Parathyroid adenoma (tissue), 2 donors: ENCODE measurements around the gene ABHD12.

Source experiments
- H2AFZ ChIP-seq: fragments of 300-600 bp; sonication (generic); one replicate; pipeline ENCODE4 v1.7.0; 2017; ENCODE audit warnings: antibody characterized with exemption, mild to moderate bottlenecking
- H3K27ac ChIP-seq: fragments of 300-600 bp; sonication (generic); one replicate; pipeline ENCODE4 v1.7.0; 2017
- H3K27me3 ChIP-seq: fragments of 300-600 bp; sonication (generic); one replicate; pipeline ENCODE4 v1.7.0; 2017; ENCODE audit warnings: low read length; ENCODE audit not compliant: control insufficient read depth, insufficient read depth
- H3K36me3 ChIP-seq: fragments of 300-600 bp; sonication (generic); one replicate; pipeline ENCODE4 v1.7.0; 2017; ENCODE audit warnings: low read length; ENCODE audit not compliant: control insufficient read depth, insufficient read depth
- H3K4me1 ChIP-seq: fragments of 300-600 bp; sonication (generic); one replicate; pipeline ENCODE4 v1.7.0; 2017; ENCODE audit warnings: control low read depth
- H3K4me2 ChIP-seq: fragments of 300-600 bp; sonication (generic); one replicate; pipeline ENCODE4 v1.7.0; 2017; ENCODE audit warnings: low read length
- H3K4me3 ChIP-seq: fragments of 300-600 bp; sonication (generic); one replicate; pipeline ENCODE4 v1.7.0; 2017; ENCODE audit warnings: low read depth, low read length
- H3K79me2 ChIP-seq: fragments of 300-600 bp; sonication (generic); one replicate; pipeline ENCODE4 v1.7.0; 2017; ENCODE audit warnings: control low read depth
- H3K9ac ChIP-seq: fragments of 300-600 bp; sonication (generic); one replicate; pipeline ENCODE4 v1.7.0; 2017; ENCODE audit warnings: mild to moderate bottlenecking
- H3K9me3 ChIP-seq: fragments of 300-600 bp; sonication (generic); one replicate; pipeline ENCODE4 v1.7.0; 2017; ENCODE audit warnings: low read length; ENCODE audit not compliant: control insufficient read depth
- TF ChIP-seq, protein P1 (sequence below): fragments of 300-600 bp; sonication (generic); IDR thresholded peaks from one replicate; pipeline ENCODE4 v1.7.0; 2017; ENCODE audit warnings: antibody characterized with exemption, mild to moderate bottlenecking
- donor health status: primary hyperparathyroidism.

ABHD12 gene

GRCh38 chr20:25327521-25328235 lies 63.0 kb downstream of the ABHD12 start:
- no peaks in the 10 kb centered on the region for H3K4me1 ChIP-seq
- no peaks in the 10 kb centered on the region for H3K36me3 ChIP-seq
- no peaks in the 10 kb centered on the region for H3K27me3 ChIP-seq
- no peak overlapping the region for H3K9ac ChIP-seq
- no peak overlapping the region for H3K27ac ChIP-seq
- no peak overlapping the region for H3K4me2 ChIP-seq
- TF ChIP-seq, protein P1, sequence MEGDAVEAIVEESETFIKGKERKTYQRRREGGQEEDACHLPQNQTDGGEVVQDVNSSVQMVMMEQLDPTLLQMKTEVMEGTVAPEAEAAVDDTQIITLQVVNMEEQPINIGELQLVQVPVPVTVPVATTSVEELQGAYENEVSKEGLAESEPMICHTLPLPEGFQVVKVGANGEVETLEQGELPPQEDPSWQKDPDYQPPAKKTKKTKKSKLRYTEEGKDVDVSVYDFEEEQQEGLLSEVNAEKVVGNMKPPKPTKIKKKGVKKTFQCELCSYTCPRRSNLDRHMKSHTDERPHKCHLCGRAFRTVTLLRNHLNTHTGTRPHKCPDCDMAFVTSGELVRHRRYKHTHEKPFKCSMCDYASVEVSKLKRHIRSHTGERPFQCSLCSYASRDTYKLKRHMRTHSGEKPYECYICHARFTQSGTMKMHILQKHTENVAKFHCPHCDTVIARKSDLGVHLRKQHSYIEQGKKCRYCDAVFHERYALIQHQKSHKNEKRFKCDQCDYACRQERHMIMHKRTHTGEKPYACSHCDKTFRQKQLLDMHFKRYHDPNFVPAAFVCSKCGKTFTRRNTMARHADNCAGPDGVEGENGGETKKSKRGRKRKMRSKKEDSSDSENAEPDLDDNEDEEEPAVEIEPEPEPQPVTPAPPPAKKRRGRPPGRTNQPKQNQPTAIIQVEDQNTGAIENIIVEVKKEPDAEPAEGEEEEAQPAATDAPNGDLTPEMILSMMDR, result no peak
- no peaks in the 10 kb centered on the region for H3K9me3 ChIP-seq
- no peak overlapping the region for H3K4me3 ChIP-seq
- H3K79me2 ChIP-seq, result peaks cover 42% of the 10 kb centered on the region
- no peak overlapping the region for H2AFZ ChIP-seq

DNA sequence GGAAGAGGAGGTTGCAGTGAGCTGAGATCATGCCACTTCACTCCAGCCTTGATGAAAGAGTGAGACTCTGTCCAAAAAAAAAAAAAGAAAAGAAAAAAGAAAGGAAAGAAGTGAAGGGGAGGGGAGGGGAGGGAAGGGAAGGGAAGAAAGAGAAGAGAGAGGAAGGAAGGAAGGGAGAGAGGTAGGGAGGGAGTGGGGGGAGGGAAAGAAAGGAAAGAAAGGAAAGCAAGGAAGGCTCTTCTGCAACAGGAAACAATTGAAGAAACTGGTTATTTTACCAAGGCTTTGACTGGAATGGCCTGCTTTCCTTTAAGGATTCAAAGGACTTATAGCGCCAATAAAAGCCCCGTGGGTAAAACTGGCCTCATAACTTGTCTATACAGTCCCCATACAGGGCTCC lies 64.6 kb downstream of the ABHD12 start:
- H3K27me3 ChIP-seq, result no peaks in the 10 kb centered on the region
- H3K79me2 ChIP-seq, result peaks cover 41% of the 10 kb centered on the region
- H3K4me2 ChIP-seq, result no peak overlapping the region
- TF ChIP-seq, protein P1, result no peak
- H3K4me3 ChIP-seq, result no peak overlapping the region
- no peaks in the 10 kb centered on the region for H3K4me1 ChIP-seq
- no peaks in the 10 kb centered on the region for H3K9me3 ChIP-seq
- H2AFZ ChIP-seq, result no peak overlapping the region
- H3K9ac ChIP-seq, result no peak overlapping the region
- H3K36me3 ChIP-seq, result no peaks in the 10 kb centered on the region
- no peak overlapping the region for H3K27ac ChIP-seq

DNA sequence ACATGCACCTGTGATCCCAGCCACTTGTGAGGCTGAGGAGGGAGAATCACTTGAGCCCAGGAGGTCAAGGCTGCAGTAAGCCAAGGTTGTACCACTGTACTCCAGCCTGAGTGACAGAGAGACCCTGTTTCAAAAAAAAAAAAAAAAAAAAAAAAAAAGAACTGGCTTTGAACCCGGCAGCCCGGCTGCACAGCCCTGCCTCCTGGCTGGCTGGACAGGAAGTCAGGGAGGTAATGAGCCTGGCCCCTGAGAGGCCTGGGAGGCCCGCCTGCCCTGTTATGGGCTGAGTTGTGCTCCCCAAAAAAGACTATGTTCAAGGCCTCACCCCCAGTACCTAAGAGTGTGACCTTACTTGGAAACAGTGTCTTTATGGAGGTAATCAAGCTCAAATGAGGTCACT lies 65.6 kb downstream of the ABHD12 start:
- Histone ChIP-seq H2AFZ (no peak overlapping the region), H3K4me2 (no peak overlapping the region), H3K9me3 (no peaks in the 10 kb centered on the region), H3K4me1 (no peaks in the 10 kb centered on the region), H3K9ac (no peak overlapping the region), H3K4me3 (no peak overlapping the region), H3K27me3 (no peaks in the 10 kb centered on the region), H3K79me2 (peaks cover 40% of the 10 kb centered on the region), H3K36me3 (no peaks in the 10 kb centered on the region), H3K27ac (no peak overlapping the region)
- TF ChIP-seq, protein P1, result no peak

- H3K27ac ChIP-seq, result no peak overlapping the region
- no peaks in the 10 kb centered on the region for H3K36me3 ChIP-seq
- H2AFZ ChIP-seq, result no peak overlapping the region
- no peak overlapping the region for H3K4me2 ChIP-seq
- no peak overlapping the region for H3K4me3 ChIP-seq
- no peaks in the 10 kb centered on the region for H3K27me3 ChIP-seq
- H3K4me1 ChIP-seq, result no peaks in the 10 kb centered on the region
- TF ChIP-seq, protein P1, result no peak
- H3K9ac ChIP-seq, result no peak overlapping the region
- no peaks in the 10 kb centered on the region for H3K9me3 ChIP-seq
- H3K79me2 ChIP-seq, result peaks cover 37% of the 10 kb centered on the region
Observed at GRCh38 chr20:25324412-25324811, 66.2 kb downstream of the ABHD12 start.
